SK-N-SH treated with all-trans-retinoic acid at 6 μM for 48 hours (cell line): ENCODE measurements around the gene C1orf198.

Experiments
- ATAC-seq: fragments of 200-7000 bp; cut with Tn5 transposase; 3 replicates; pipeline ENCODE4 v1.9.1; 2020; ENCODE audit warnings: mild to moderate bottlenecking, moderate library complexity
- BACH2 ChIP-seq: fragments of 250-450 bp; sonication (Bioruptor Pico); IDR thresholded peaks from 2 replicates; pipeline ENCODE4 v1.9.0; 2021; ENCODE audit warnings: mild to moderate bottlenecking, borderline replicate concordance
- CREB5 ChIP-seq: fragments of 250-450 bp; sonication (Bioruptor Pico); IDR thresholded peaks from 2 replicates; pipeline ENCODE4 v1.5.1; 2020; ENCODE audit warnings: low read depth, mild to moderate bottlenecking, moderate library complexity
- CSDC2 ChIP-seq: fragments of 250-450 bp; sonication (Bioruptor Pico); IDR thresholded peaks from 2 replicates; pipeline ENCODE4 v1.5.0; 2020; ENCODE audit warnings: mild to moderate bottlenecking, moderate library complexity
- CSRNP3 ChIP-seq: fragments of 250-450 bp; sonication (Bioruptor Pico); IDR thresholded peaks from 2 replicates; pipeline ENCODE4 v1.5.1; 2021; ENCODE audit warnings: mild to moderate bottlenecking, moderate library complexity
- ESRRG ChIP-seq: fragments of 250-450 bp; sonication (Bioruptor Pico); IDR thresholded peaks from 2 replicates; pipeline ENCODE4 v1.6.1; 2021; ENCODE audit warnings: mild to moderate bottlenecking
- ISL1 ChIP-seq: fragments of 250-450 bp; sonication (Bioruptor Pico); IDR thresholded peaks from 2 replicates; pipeline ENCODE4 v2.1.2; 2022; ENCODE audit warnings: mild to moderate bottlenecking, moderate library complexity
- OSR1 ChIP-seq: fragments of 250-450 bp; sonication (Bioruptor Pico); IDR thresholded peaks from 2 replicates; pipeline ENCODE4 v1.8.0; 2022; ENCODE audit warnings: moderate library complexity, mild to moderate bottlenecking, inconsistent platforms
- PPARA ChIP-seq: fragments of 250-450 bp; sonication (Bioruptor Pico); IDR thresholded peaks from 2 replicates; pipeline ENCODE4 v1.5.0; 2020; ENCODE audit warnings: mild to moderate bottlenecking, borderline replicate concordance
- SNAI2 ChIP-seq: fragments of 250-450 bp; sonication (Bioruptor Pico); IDR thresholded peaks from 2 replicates; pipeline ENCODE4 v1.5.0; 2020; ENCODE audit warnings: mild to moderate bottlenecking, moderate library complexity
- TCF4 ChIP-seq: fragments of 250-450 bp; sonication (Bioruptor Pico); IDR thresholded peaks from 2 replicates; pipeline ENCODE4 v1.8.0; 2021; ENCODE audit warnings: mild to moderate bottlenecking, moderate library complexity, borderline replicate concordance
- TOX ChIP-seq: fragments of 250-450 bp; sonication (Bioruptor Pico); IDR thresholded peaks from 2 replicates; pipeline ENCODE4 v1.8.0; 2021; ENCODE audit warnings: mild to moderate bottlenecking, moderate library complexity, borderline replicate concordance
- TSHZ2 ChIP-seq: fragments of 250-450 bp; sonication (Bioruptor Pico); IDR thresholded peaks from 2 replicates; pipeline ENCODE4 v1.5.0; 2020; ENCODE audit warnings: mild to moderate bottlenecking, moderate library complexity
- ZC3H10 ChIP-seq: fragments of 250-450 bp; sonication (Bioruptor Pico); IDR thresholded peaks from 2 replicates; pipeline ENCODE4 v1.5.1; 2021; ENCODE audit warnings: mild to moderate bottlenecking, moderate library complexity
- ZFP3 ChIP-seq: fragments of 250-450 bp; sonication (Bioruptor Pico); IDR thresholded peaks from 2 replicates; pipeline ENCODE4 v1.5.0; 2020; ENCODE audit warnings: mild to moderate bottlenecking, moderate library complexity
- ZFP30 ChIP-seq: fragments of 450-650 bp; formaldehyde crosslinking; IDR thresholded peaks from 2 replicates; pipeline ENCODE4 v1.5.0; 2022; ENCODE audit warnings: mild to moderate bottlenecking, moderate library complexity
- ZNF565 ChIP-seq: fragments of 450-650 bp; formaldehyde crosslinking; conservative IDR thresholded peaks from 2 replicates; pipeline ENCODE4 v1.5.0; 2020; ENCODE audit warnings: low read depth, mild to moderate bottlenecking, moderate library complexity
- ZNF70 ChIP-seq: fragments of 450-650 bp; formaldehyde crosslinking; IDR thresholded peaks from 2 replicates; pipeline ENCODE4 v1.5.0; 2020; ENCODE audit warnings: mild to moderate bottlenecking, moderate library complexity
- ZNF8 ChIP-seq: fragments of 450-650 bp; formaldehyde crosslinking; IDR thresholded peaks from 2 replicates; pipeline ENCODE4 v1.5.0; 2020; ENCODE audit warnings: mild to moderate bottlenecking, moderate library complexity
- TF ChIP-seq, protein P1 (sequence below): fragments of 250-450 bp; sonication (Bioruptor Pico); IDR thresholded peaks from 2 replicates; pipeline ENCODE4 v1.8.0; 2021; ENCODE audit warnings: low read depth, mild to moderate bottlenecking, moderate library complexity, borderline replicate concordance
- TF ChIP-seq, protein P2 (sequence below): fragments of 250-450 bp; sonication (Bioruptor Pico); IDR thresholded peaks from 2 replicates; pipeline ENCODE4 v1.8.0; 2020; ENCODE audit warnings: mild to moderate bottlenecking, moderate library complexity, borderline replicate concordance

The C1orf198 gene

GRCh38 chr1:230831771-230832170, 36.5 kb downstream of the C1orf198 start:
- TF ChIP-seq ISL1 (CRISPR knock-in tag) (no peak), SNAI2 (no peak), BACH2 (CRISPR knock-in tag) (no peak)
- TF ChIP-seq, all 23 proteins: peak for 0
- ATAC-seq, result no peak

- ATAC-seq, result no peak
- no peak for TF ChIP-seq CSRNP3 (CRISPR knock-in tag)
- no peak for TF ChIP-seq SNAI2
- TF ChIP-seq TOX (CRISPR knock-in tag), result no peak
- no peak for TF ChIP-seq ZNF565
- no peak for TF ChIP-seq ZFP30 (CRISPR knock-in tag)
- no peak for TF ChIP-seq ISL1 (CRISPR knock-in tag)
- TF ChIP-seq, all 23 proteins: peak for 0
Observed at GRCh38 chr1:230828421-230828820, 39.9 kb downstream of the C1orf198 start.

- TF ChIP-seq, protein P1, sequence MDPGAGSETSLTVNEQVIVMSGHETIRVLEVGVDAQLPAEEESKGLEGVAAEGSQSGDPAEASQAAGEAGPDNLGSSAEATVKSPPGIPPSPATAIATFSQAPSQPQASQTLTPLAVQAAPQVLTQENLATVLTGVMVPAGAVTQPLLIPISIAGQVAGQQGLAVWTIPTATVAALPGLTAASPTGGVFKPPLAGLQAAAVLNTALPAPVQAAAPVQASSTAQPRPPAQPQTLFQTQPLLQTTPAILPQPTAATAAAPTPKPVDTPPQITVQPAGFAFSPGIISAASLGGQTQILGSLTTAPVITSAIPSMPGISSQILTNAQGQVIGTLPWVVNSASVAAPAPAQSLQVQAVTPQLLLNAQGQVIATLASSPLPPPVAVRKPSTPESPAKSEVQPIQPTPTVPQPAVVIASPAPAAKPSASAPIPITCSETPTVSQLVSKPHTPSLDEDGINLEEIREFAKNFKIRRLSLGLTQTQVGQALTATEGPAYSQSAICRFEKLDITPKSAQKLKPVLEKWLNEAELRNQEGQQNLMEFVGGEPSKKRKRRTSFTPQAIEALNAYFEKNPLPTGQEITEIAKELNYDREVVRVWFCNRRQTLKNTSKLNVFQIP (CRISPR knock-in tag), result no peak
- TF ChIP-seq TOX (CRISPR knock-in tag) (no peak), ZFP3 (CRISPR knock-in tag) (no peak), SNAI2 (no peak), BACH2 (CRISPR knock-in tag) (no peak)
- TF ChIP-seq, all 23 proteins: peak for 0
- ATAC-seq, result no peak
Observed at GRCh38 chr1:230827801-230828200, 40.5 kb downstream of the C1orf198 start.

DNA sequence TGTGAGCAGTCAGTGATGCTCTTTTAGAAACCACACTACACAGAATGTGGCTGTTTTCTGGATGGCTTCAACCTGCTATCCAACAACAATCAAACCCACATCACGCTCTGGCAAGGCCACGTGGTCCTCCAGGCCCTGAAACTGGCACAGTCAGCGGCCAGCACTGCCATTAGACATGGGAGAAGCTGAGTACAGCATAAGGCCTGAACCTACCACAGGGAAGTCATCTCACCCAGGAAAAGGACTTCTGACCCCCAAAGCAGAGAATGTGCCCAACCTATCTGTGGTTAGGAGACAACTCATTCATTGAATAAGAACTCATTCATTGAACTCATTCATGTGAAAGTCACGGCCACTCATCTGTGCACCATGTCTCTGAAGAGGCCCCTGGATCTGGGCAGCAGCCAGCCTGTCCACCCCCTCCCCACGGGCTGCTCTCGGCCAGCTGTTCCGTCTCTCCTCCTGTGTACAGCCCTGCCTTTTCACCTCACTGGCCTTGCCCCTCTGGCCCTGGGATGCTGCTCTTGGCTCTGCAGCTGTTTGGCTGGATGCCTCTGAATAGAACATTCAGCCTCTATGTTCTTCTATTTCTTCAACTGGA, 41.1 kb downstream of the C1orf198 start:
- TF ChIP-seq OSR1, result no peak
- TF ChIP-seq BACH2 (CRISPR knock-in tag), result no peak
- TF ChIP-seq PPARA (CRISPR knock-in tag), result no peak
- no peak for TF ChIP-seq ZFP30 (CRISPR knock-in tag)
- TF ChIP-seq TOX (CRISPR knock-in tag), result no peak
- TF ChIP-seq ZFP3 (CRISPR knock-in tag), result no peak
- no peak for TF ChIP-seq SNAI2
- TF ChIP-seq CREB5 (CRISPR knock-in tag), result no peak
- TF ChIP-seq, all 23 proteins: peak for 0
- no peak for ATAC-seq

DNA sequence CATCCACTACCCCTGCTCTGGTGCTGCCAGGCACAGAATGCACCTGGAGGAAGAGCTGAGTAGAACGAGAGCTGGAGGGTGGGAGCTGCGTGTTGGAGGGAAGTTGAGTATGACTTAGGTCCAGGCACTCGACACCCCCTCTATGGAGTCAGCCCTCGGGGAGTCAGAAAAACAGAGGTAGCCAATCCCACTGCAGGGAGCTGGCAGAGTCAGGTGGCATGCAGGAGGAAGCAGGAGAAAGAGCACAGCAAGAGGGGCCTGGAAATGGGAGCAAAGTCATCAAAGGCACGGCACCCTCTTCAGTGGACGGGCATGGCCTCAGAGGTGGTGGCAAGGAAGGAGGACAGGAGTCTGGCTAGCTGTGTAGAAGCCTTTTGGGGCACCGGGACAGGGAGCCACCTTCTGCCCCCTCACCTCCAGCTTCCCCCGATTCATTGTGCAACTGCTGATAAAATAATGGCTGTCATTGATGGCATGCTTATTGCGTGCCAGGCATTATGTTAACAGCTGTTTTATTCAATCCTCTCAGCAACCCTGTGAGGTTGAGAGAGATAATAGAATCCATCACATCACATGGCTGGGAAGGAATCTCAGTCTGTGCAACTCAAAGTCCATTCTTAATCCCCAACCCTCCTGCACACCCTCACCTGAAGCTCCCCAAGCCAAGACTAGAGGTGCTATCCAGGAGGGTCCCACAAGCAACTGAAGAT, 42.0 kb downstream of the C1orf198 start:
- ATAC-seq, result no peak
- no peak for TF ChIP-seq ZC3H10 (CRISPR knock-in tag)
- TF ChIP-seq, protein P2, sequence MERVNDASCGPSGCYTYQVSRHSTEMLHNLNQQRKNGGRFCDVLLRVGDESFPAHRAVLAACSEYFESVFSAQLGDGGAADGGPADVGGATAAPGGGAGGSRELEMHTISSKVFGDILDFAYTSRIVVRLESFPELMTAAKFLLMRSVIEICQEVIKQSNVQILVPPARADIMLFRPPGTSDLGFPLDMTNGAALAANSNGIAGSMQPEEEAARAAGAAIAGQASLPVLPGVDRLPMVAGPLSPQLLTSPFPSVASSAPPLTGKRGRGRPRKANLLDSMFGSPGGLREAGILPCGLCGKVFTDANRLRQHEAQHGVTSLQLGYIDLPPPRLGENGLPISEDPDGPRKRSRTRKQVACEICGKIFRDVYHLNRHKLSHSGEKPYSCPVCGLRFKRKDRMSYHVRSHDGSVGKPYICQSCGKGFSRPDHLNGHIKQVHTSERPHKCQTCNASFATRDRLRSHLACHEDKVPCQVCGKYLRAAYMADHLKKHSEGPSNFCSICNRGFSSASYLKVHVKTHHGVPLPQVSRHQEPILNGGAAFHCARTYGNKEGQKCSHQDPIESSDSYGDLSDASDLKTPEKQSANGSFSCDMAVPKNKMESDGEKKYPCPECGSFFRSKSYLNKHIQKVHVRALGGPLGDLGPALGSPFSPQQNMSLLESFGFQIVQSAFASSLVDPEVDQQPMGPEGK (CRISPR knock-in tag), result no peak
- TF ChIP-seq CSRNP3 (CRISPR knock-in tag), result no peak
- no peak for TF ChIP-seq SNAI2
- TF ChIP-seq ZFP30 (CRISPR knock-in tag), result no peak
- no peak for TF ChIP-seq ESRRG (CRISPR knock-in tag)
- no peak for TF ChIP-seq ISL1 (CRISPR knock-in tag)
- TF ChIP-seq CSDC2 (CRISPR knock-in tag), result no peak
- TF ChIP-seq ZNF70 (CRISPR knock-in tag), result no peak
- TF ChIP-seq TCF4 (CRISPR knock-in tag), result no peak
- no peak for TF ChIP-seq BACH2 (CRISPR knock-in tag)
- TF ChIP-seq TSHZ2 (CRISPR knock-in tag), result no peak
- TF ChIP-seq CREB5 (CRISPR knock-in tag), result no peak
- no peak for TF ChIP-seq TOX (CRISPR knock-in tag)
- TF ChIP-seq ZNF8 (CRISPR knock-in tag), result no peak
